Thoracic aorta (tissue), 2 donors: ENCODE data around the gene UNC119B. TPM values are rescaled to one million over a fixed set of nuclear protein-coding genes. Genes with fewer than 3 reads are reported as not detected.
"Not testable (repeated sequence)": the region's sequence is repeated elsewhere in the genome, so short reads cannot be mapped to it uniquely, and the experiment has no call there.

Experiments
- ATAC-seq: fragments of 150-250 bp; one replicate; pipeline ENCODE4 v1.8.0; 2017; ENCODE audit warnings: low read depth; ENCODE audit not compliant: insufficient number of reproducible peaks, low FRiP score
- DNase-seq: peaks from one replicate; pipeline ENCODE4 v3.0.0-alpha.2; 2020; ENCODE audit warnings: low spot score
- H3K27ac ChIP-seq, 2 donors: fragments of 200-600 bp; sonication (generic); 1 replicate in 1 of 2; 2 replicates in 1 of 2; pipeline ENCODE4 v1.5.1; 2016; ENCODE audit warnings: mild to moderate bottlenecking in 2 of 2, moderate library complexity in 2 of 2
- H3K27me3 ChIP-seq: fragments of 200-600 bp; sonication (generic); replicated peaks from 2 replicates; pipeline ENCODE4 v1.6.0; 2016; ENCODE audit warnings: mild to moderate bottlenecking; ENCODE audit not compliant: insufficient read depth
- H3K36me3 ChIP-seq: fragments of 200-600 bp; sonication (generic); one replicate; pipeline ENCODE4 v1.5.1; 2016
- H3K4me1 ChIP-seq, 2 donors: fragments of 200-600 bp; sonication (generic); 1 replicate in 1 of 2; 2 replicates in 1 of 2; pipeline versions ENCODE4 v1.5.1 to v1.6.0; 2016; ENCODE audit warnings: low read depth in 2 of 2, mild to moderate bottlenecking in 1 of 2; ENCODE audit not compliant: control insufficient read depth in 1 of 2
- H3K4me3 ChIP-seq: fragments of 200-600 bp; sonication (generic); 2 replicates; pipeline ENCODE4 v1.5.1; 2016; ENCODE audit warnings: mild to moderate bottlenecking
- H3K9me3 ChIP-seq: fragments of 200-600 bp; sonication (generic); 2 replicates; pipeline ENCODE4 v1.5.1; 2016
- CTCF ChIP-seq: fragments of 200-600 bp; sonication (generic); IDR thresholded peaks from one replicate; pipeline ENCODE4 v1.5.1; 2019; ENCODE audit warnings: antibody characterized with exemption
- total RNA-seq, 2 donors: library from RNA; depleted of rRNA; stranded (reverse); fragments of >200 nt; gene quantifications; one replicate each; pipeline versions ENCODE4 v1.1.0 to v1.2.3, GENCODE V29; 2016

UNC119B gene
- total RNA-seq, 2 donors from 2014 or later = 26.0 to 26.8 TPM

DNA sequence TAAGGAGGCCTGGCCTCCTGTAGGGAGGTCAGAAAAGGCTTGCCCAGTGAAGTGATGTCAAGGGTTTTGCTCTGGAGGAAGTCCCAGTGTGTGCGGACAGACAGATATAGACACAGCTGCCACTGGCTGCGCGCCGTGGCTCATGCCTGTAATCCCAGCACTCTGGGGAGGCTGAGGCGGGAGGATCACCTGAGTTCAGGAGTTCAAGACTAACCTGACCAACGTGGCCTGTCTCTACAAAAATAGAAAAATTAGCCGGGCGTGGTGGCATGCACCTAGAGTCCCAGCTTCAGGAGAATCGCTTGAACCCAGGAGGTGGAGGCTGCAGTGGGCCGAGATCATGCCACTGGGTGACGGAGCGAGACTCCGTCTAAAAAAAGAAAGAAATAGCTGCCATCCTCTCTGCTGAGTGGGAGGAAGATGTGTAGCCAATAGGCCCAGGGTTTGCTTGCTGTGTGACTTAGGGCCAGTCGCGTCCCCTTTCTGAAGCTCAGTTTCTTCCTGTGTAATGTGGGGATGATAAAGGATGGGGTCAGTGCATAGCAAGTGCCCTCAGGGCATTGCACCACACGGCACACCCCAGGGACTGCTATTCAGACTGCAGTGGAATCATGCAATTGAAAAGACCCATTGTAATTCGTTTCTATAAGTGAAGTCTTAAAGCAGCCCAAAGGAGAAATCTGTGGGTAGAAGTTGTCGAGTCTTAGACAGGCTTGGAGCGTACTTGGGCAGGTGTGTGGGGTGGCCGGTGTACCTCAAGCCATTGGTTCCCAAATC lies 42.0 kb upstream of the UNC119B start:
- Histone ChIP-seq H3K9me3 (no peaks in the 10 kb centered on the region), H3K4me3 (no peak overlapping the region), H3K4me1 (peaks cover 3 to 10% of the 10 kb centered on the region in 2 donors), H3K27ac (no peak overlapping the region), H3K36me3 (no peaks in the 10 kb centered on the region), H3K27me3 (no peaks in the 10 kb centered on the region)
- DNase-seq = no peak
- ATAC-seq = no peak
- TF ChIP-seq CTCF = no peak

DNA sequence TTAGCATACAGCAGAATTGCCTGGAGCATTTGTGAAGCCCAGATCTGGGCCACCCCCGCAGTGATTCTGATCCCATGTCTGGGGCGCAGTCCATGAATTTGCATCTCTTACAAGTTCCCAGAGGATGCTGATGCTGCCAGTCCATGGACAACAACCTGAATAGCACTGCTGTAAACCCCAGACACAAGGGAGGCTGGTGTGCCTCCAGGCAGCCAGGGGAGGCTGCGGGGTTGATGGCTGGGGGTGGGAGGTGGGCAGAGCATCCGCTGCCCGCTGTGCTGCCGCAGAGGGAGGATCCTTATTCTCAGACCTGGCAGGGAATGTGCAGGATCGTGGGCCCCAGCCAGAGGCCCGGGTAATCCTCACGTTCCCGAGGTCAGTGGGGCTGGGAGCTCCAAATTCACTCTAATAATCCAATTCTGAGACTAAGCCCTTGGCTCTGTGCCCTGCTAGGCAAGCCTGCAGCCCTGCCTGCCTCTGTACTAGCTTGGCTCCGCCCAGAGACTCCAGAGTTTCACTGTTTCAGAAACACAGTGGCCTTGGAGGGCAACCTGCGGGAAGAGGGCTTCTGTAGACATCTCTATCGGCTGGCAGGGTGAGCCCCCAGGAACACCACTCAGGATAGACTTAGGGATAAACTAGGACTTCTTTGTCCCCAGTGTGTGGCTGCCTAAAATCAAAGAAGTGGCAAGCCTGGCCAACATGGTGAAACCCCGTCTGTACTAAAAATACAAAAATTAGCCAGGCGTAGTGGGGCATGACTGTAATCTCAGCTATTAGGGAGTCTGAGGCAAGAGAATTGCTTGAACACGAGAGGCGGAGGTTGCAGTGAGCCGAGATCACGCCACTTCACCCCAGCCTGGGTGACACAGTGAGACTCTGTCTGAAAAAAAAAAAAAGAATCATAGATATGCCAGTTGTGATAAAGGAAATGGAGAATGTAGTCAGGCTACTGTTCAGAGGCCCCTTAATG lies 41.1 kb upstream of the UNC119B start:
- H3K27ac ChIP-seq = peak overlapping the region in 1 of 2 donors; percentile 72
- H3K4me1 ChIP-seq = peaks cover 3 to 10% of the 10 kb centered on the region in 2 donors
- peak overlapping the region; percentile 57 for H3K4me3 ChIP-seq
- ATAC-seq (peak; percentile 60), DNase-seq (no peak)
- TF ChIP-seq CTCF = no peak
- H3K27me3 ChIP-seq = no peaks in the 10 kb centered on the region
- no peaks in the 10 kb centered on the region for H3K9me3 ChIP-seq
- H3K36me3 ChIP-seq = no peaks in the 10 kb centered on the region

DNA sequence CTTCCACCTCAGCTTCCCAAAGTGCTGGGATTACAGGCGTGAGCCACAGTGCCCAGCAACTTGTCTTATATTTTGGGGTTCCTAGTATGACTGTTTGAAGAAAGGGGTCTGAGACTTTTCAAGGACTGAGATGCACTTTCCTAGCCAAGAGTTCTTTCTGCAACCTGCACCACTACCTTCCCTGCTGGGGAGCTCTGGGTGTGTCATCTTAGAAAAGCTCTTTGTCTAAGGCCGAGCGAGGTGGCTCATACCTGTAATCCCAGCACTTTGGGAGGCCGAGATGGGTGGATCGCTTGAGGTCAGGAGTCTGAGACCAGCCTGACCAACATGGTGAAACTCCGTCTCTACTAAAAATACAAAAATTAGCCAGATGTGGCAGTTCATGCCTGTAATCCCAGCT lies 40.0 kb upstream of the UNC119B start:
- ATAC-seq, H3K36me3 ChIP-seq, H3K27me3 ChIP-seq, H3K4me1 ChIP-seq, H3K9me3 ChIP-seq, H3K4me3 ChIP-seq, DNase-seq: not testable (repeated sequence)
- H3K27ac ChIP-seq = peak overlapping the region in 1 of 2 donors; percentile 72

DNA sequence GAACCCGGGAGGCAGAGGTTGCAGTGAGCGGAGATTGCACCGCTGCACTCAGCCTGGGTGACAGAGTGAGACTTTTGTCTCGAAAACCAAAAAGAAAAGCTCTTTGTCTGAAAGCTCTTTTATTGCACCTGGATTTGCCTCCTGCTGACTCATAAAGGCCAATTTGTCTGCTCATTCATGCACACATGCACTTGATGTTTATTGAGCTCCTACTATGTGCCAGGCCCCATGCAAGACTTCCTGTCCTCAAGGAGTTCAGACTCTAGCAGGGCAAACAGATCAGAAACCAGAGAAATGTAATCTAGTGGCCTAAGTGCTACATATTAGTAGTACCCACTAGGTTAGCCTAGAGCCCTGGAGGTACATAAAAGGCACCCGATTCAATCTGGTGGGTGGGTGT lies 39.6 kb upstream of the UNC119B start:
- no peaks in the 10 kb centered on the region for H3K36me3 ChIP-seq
- no peak for ATAC-seq
- H3K4me3 ChIP-seq = no peak overlapping the region
- H3K9me3 ChIP-seq = no peaks in the 10 kb centered on the region
- H3K4me1 ChIP-seq = peaks cover 3 to 10% of the 10 kb centered on the region in 2 donors
- DNase-seq = no peak
- no peak overlapping the region for H3K27ac ChIP-seq
- no peaks in the 10 kb centered on the region for H3K27me3 ChIP-seq
- TF ChIP-seq CTCF = no peak

- no peak for TF ChIP-seq CTCF
- no peak overlapping the region for H3K4me3 ChIP-seq
- H3K9me3 ChIP-seq = no peaks in the 10 kb centered on the region
- H3K4me1 ChIP-seq = peaks cover 3 to 5% of the 10 kb centered on the region in 2 donors
- ATAC-seq (no peak), DNase-seq (no peak)
- H3K27me3 ChIP-seq = no peaks in the 10 kb centered on the region
- H3K36me3 ChIP-seq = no peaks in the 10 kb centered on the region
- no peak overlapping the region for H3K27ac ChIP-seq
These were observed 36.1 kb upstream of the UNC119B start for GRCh38 chr12:120674097-120674636.
